SJSA1 (cell line): Measurements from ENCODE around the gene HMGN2. TPM values are rescaled to one million over a fixed set of nuclear protein-coding genes. Genes with fewer than 3 reads are reported as not detected.

Experiments used
- total RNA-seq: library from RNA; depleted of rRNA; stranded (reverse); fragments of >200 nt; shearing (Covaris generic); gene quantifications from 2 replicates; pipeline ENCODE4 v1.2.3, GENCODE V29; 2014; rRNA removed

HMGN2 gene
- total RNA-seq, 1 experiment from 2014 or later, result 897 TPM

Other genes with a start within 250 kb of the HMGN2 start
- gene CEP85, start 238.2 kb upstream of the HMGN2 start, total RNA-seq, result 45.2 and 56.6 TPM in 2 replicates
- gene SH3BGRL3, start 192.4 kb upstream of the HMGN2 start, total RNA-seq, result 36.5 and 38.9 TPM in 2 replicates
- gene UBXN11, start 165.8 kb upstream of the HMGN2 start, total RNA-seq, result 4.0 and 12.0 TPM in 2 replicates
- not detected in 2 replicates for gene CD52, start 154.5 kb upstream of the HMGN2 start, total RNA-seq
- gene CRYBG2, start 118.3 kb upstream of the HMGN2 start, total RNA-seq, result not detected in 2 replicates
- gene ZNF683, start 99.7 kb upstream of the HMGN2 start, total RNA-seq, result not detected in 2 replicates
- gene LIN28A, start 61.6 kb upstream of the HMGN2 start, total RNA-seq, result not detected in 2 replicates
- 26.6 and 36.7 TPM in 2 replicates for gene DHDDS, start 40.1 kb upstream of the HMGN2 start, total RNA-seq
- 23.7 and 27.6 TPM in 2 replicates for gene RPS6KA1, start 57.3 kb downstream of the HMGN2 start, total RNA-seq
- gene ARID1A, start 223.6 kb downstream of the HMGN2 start, total RNA-seq, result 22.2 and 23.4 TPM in 2 replicates